Measurements from ENCODE around the gene BEND7.

BEND7 gene

GRCh38 chr10:13514296-13514695 is 14.5 kb downstream of the BEND7 start:
- Histone ChIP-seq H3K36me3 (ENCODE audit: insufficient read depth) (no peaks in the 10 kb centered on the region), H3K4me3 (IDR thresholded peaks at IDR 0.05; ENCODE audit: insufficient read depth, low read depth, low read length) (no peak overlapping the region), H3K9ac (no peak overlapping the region), H3K27ac (no peak overlapping the region), H3K4me2 (no peak overlapping the region), H3K4me1 (ENCODE audit: low read depth, poor library complexity, severe bottlenecking) (no peaks in the 10 kb centered on the region), H4K20me1 (ENCODE audit: insufficient read depth) (no peaks in the 10 kb centered on the region), H3K79me2 (ENCODE audit: insufficient read depth, low read depth) (no peaks in the 10 kb centered on the region), H3K27me3 (ENCODE audit: insufficient read depth, low read depth) (no peaks in the 10 kb centered on the region), H2AFZ (ENCODE audit: low read depth) (no peak overlapping the region)
- TF ChIP-seq CTCF (conservative IDR thresholded peaks at IDR 0.05; ENCODE audit: low read depth, low read length): no peak

GRCh38 chr10:13512564-13512963 is 16.2 kb downstream of the BEND7 start:
- Histone ChIP-seq H3K9ac (no peak overlapping the region), H2AFZ (ENCODE audit: low read depth) (no peak overlapping the region), H3K27me3 (ENCODE audit: insufficient read depth, low read depth) (no peaks in the 10 kb centered on the region), H3K4me1 (ENCODE audit: low read depth, poor library complexity, severe bottlenecking) (no peaks in the 10 kb centered on the region), H3K27ac (no peak overlapping the region), H3K4me3 (IDR thresholded peaks at IDR 0.05; ENCODE audit: insufficient read depth, low read depth, low read length) (no peak overlapping the region), H4K20me1 (ENCODE audit: insufficient read depth) (no peaks in the 10 kb centered on the region), H3K4me2 (no peak overlapping the region), H3K79me2 (ENCODE audit: insufficient read depth, low read depth) (no peaks in the 10 kb centered on the region), H3K36me3 (ENCODE audit: insufficient read depth) (no peaks in the 10 kb centered on the region)
- TF ChIP-seq CTCF (conservative IDR thresholded peaks at IDR 0.05; ENCODE audit: low read depth, low read length): no peak

GRCh38 chr10:13511409-13511808 is 17.4 kb downstream of the BEND7 start:
- no peak for TF ChIP-seq CTCF (conservative IDR thresholded peaks at IDR 0.05; ENCODE audit: low read depth, low read length)
- H3K9ac ChIP-seq: no peak overlapping the region
- no peak overlapping the region for H3K27ac ChIP-seq
- no peak overlapping the region for H2AFZ ChIP-seq (ENCODE audit: low read depth)
- H3K36me3 ChIP-seq (ENCODE audit: insufficient read depth): no peaks in the 10 kb centered on the region
- no peaks in the 10 kb centered on the region for H3K79me2 ChIP-seq (ENCODE audit: insufficient read depth, low read depth)
- no peaks in the 10 kb centered on the region for H3K27me3 ChIP-seq (ENCODE audit: insufficient read depth, low read depth)
- no peak overlapping the region for H3K4me2 ChIP-seq
- H3K4me3 ChIP-seq (IDR thresholded peaks at IDR 0.05; ENCODE audit: insufficient read depth, low read depth, low read length): no peak overlapping the region
- H4K20me1 ChIP-seq (ENCODE audit: insufficient read depth): no peaks in the 10 kb centered on the region
- H3K4me1 ChIP-seq (ENCODE audit: low read depth, poor library complexity, severe bottlenecking): no peaks in the 10 kb centered on the region

- Histone ChIP-seq H3K4me1 (ENCODE audit: low read depth, poor library complexity, severe bottlenecking) (no peaks in the 10 kb centered on the region), H3K4me3 (IDR thresholded peaks at IDR 0.05; ENCODE audit: insufficient read depth, low read depth, low read length) (no peak overlapping the region), H3K27ac (no peak overlapping the region), H3K27me3 (ENCODE audit: insufficient read depth, low read depth) (no peaks in the 10 kb centered on the region), H2AFZ (ENCODE audit: low read depth) (no peak overlapping the region), H3K4me2 (no peak overlapping the region), H4K20me1 (ENCODE audit: insufficient read depth) (no peaks in the 10 kb centered on the region), H3K79me2 (ENCODE audit: insufficient read depth, low read depth) (no peaks in the 10 kb centered on the region), H3K36me3 (ENCODE audit: insufficient read depth) (no peaks in the 10 kb centered on the region), H3K9ac (no peak overlapping the region)
- no peak for TF ChIP-seq CTCF (conservative IDR thresholded peaks at IDR 0.05; ENCODE audit: low read depth, low read length)
These were observed 23.6 kb downstream of the BEND7 start for GRCh38 chr10:13505052-13505680.
